ENCODE results near the gene DGKI.

Gene DGKI

GRCh38 chr7:137563981-137564380, 282.8 kb downstream of the DGKI start:
- H3K27me3 ChIP-seq (ENCODE audit: insufficient read depth, low read length) = no peaks in the 10 kb centered on the region
- no peaks in the 10 kb centered on the region for H3K4me1 ChIP-seq (ENCODE audit: insufficient read depth, low read length, severe bottlenecking)
- H2AFZ ChIP-seq (ENCODE audit: low read length) = no peak overlapping the region
- no peak overlapping the region for H3K4me2 ChIP-seq (ENCODE audit: low read length)
- H3K27ac ChIP-seq (ENCODE audit: low read depth, low read length, poor library complexity, severe bottlenecking) = no peak overlapping the region
- no peak overlapping the region for H3K9ac ChIP-seq (ENCODE audit: low read length)
- H3K36me3 ChIP-seq (ENCODE audit: insufficient read depth, low read length) = no peaks in the 10 kb centered on the region
- H4K20me1 ChIP-seq (ENCODE audit: insufficient read depth, low read length) = no peaks in the 10 kb centered on the region
- H3F3A ChIP-seq (ENCODE audit: insufficient read depth, low read length) = no peaks in the 10 kb centered on the region
- no peaks in the 10 kb centered on the region for H3K9me3 ChIP-seq (ENCODE audit: low read length)
- H3K9me2 ChIP-seq (ENCODE audit: low read depth, low read length) = no peaks in the 10 kb centered on the region
- H3K79me2 ChIP-seq (ENCODE audit: insufficient read depth, low read length) = no peaks in the 10 kb centered on the region
- TF ChIP-seq, protein P1, sequence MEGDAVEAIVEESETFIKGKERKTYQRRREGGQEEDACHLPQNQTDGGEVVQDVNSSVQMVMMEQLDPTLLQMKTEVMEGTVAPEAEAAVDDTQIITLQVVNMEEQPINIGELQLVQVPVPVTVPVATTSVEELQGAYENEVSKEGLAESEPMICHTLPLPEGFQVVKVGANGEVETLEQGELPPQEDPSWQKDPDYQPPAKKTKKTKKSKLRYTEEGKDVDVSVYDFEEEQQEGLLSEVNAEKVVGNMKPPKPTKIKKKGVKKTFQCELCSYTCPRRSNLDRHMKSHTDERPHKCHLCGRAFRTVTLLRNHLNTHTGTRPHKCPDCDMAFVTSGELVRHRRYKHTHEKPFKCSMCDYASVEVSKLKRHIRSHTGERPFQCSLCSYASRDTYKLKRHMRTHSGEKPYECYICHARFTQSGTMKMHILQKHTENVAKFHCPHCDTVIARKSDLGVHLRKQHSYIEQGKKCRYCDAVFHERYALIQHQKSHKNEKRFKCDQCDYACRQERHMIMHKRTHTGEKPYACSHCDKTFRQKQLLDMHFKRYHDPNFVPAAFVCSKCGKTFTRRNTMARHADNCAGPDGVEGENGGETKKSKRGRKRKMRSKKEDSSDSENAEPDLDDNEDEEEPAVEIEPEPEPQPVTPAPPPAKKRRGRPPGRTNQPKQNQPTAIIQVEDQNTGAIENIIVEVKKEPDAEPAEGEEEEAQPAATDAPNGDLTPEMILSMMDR (IDR thresholded peaks at IDR 0.05; ENCODE audit: low read length) = no peak
- TF ChIP-seq EZH2 (IDR thresholded peaks at IDR 0.05; ENCODE audit: borderline replicate concordance, low read length) = no peak
- H3K4me3 ChIP-seq (ENCODE audit: low read depth, low read length, poor library complexity, severe bottlenecking) = no peak overlapping the region

DNA sequence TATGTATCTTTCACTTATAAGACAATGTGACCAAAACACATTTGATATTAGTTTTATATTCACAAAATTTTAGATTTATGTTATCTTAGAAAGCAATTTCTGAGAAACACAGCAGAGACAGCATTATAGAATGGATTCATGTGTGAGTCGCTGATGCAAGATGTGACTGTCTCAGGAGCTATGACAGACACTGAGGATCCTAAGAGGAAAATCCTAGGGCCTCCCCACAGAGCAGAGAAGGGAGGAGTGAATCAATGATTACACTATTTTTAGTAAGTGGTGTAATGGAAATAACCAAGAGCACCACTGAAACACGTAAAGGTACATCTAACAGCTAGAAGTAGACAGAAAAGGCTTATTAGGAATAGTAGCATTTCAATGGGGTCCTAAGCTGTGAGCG, 299.3 kb downstream of the DGKI start:
- Histone ChIP-seq H3K36me3 (ENCODE audit: insufficient read depth, low read length) (no peaks in the 10 kb centered on the region), H3K9me3 (ENCODE audit: low read length) (no peaks in the 10 kb centered on the region), H3F3A (ENCODE audit: insufficient read depth, low read length) (no peaks in the 10 kb centered on the region), H3K4me3 (ENCODE audit: low read depth, low read length, poor library complexity, severe bottlenecking) (no peak overlapping the region), H3K4me2 (ENCODE audit: low read length) (no peak overlapping the region), H2AFZ (ENCODE audit: low read length) (no peak overlapping the region), H3K27ac (ENCODE audit: low read depth, low read length, poor library complexity, severe bottlenecking) (no peak overlapping the region), H3K9me2 (ENCODE audit: low read depth, low read length) (no peaks in the 10 kb centered on the region), H4K20me1 (ENCODE audit: insufficient read depth, low read length) (no peaks in the 10 kb centered on the region), H3K79me2 (ENCODE audit: insufficient read depth, low read length) (no peaks in the 10 kb centered on the region), H3K4me1 (ENCODE audit: insufficient read depth, low read length, severe bottlenecking) (no peaks in the 10 kb centered on the region), H3K9ac (ENCODE audit: low read length) (no peak overlapping the region), H3K27me3 (ENCODE audit: insufficient read depth, low read length) (no peaks in the 10 kb centered on the region)
- TF ChIP-seq, protein P1 (IDR thresholded peaks at IDR 0.05; ENCODE audit: low read length) = no peak
- no peak for TF ChIP-seq EZH2 (IDR thresholded peaks at IDR 0.05; ENCODE audit: borderline replicate concordance, low read length)

GRCh38 chr7:137546671-137547070, 300.1 kb downstream of the DGKI start:
- Histone ChIP-seq H3K36me3 (ENCODE audit: insufficient read depth, low read length) (no peaks in the 10 kb centered on the region), H3K9ac (ENCODE audit: low read length) (no peak overlapping the region), H3K9me3 (ENCODE audit: low read length) (no peaks in the 10 kb centered on the region), H4K20me1 (ENCODE audit: insufficient read depth, low read length) (no peaks in the 10 kb centered on the region), H3F3A (ENCODE audit: insufficient read depth, low read length) (no peaks in the 10 kb centered on the region), H2AFZ (ENCODE audit: low read length) (no peak overlapping the region), H3K4me1 (ENCODE audit: insufficient read depth, low read length, severe bottlenecking) (no peaks in the 10 kb centered on the region), H3K4me2 (ENCODE audit: low read length) (no peak overlapping the region), H3K27me3 (ENCODE audit: insufficient read depth, low read length) (no peaks in the 10 kb centered on the region), H3K4me3 (ENCODE audit: low read depth, low read length, poor library complexity, severe bottlenecking) (no peak overlapping the region), H3K27ac (ENCODE audit: low read depth, low read length, poor library complexity, severe bottlenecking) (no peak overlapping the region), H3K9me2 (ENCODE audit: low read depth, low read length) (no peaks in the 10 kb centered on the region), H3K79me2 (ENCODE audit: insufficient read depth, low read length) (no peaks in the 10 kb centered on the region)
- no peak for TF ChIP-seq EZH2 (IDR thresholded peaks at IDR 0.05; ENCODE audit: borderline replicate concordance, low read length)

DNA sequence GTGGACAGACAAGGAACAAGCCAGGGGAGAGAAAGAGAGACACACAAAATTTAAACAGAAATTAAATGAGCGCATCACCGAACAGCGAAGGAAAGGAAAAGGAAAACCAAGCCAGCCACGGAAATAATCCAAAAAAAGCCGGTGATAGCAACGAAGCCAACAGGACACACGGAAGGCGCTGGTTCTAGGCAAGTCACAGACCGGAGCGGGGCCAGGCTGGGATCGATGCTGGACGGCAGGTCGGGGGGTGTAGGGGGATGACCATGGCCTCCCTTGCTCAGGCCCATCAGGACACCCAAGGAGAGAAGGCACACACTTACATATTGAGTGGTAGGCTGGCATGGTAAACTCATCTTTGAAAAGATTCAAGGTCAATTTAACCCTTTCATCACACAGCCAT, 300.8 kb downstream of the DGKI start:
- H3K79me2 ChIP-seq (ENCODE audit: insufficient read depth, low read length) = no peaks in the 10 kb centered on the region
- H4K20me1 ChIP-seq (ENCODE audit: insufficient read depth, low read length) = no peaks in the 10 kb centered on the region
- TF ChIP-seq EZH2 (IDR thresholded peaks at IDR 0.05; ENCODE audit: borderline replicate concordance, low read length) = no peak
- TF ChIP-seq, protein P1 (IDR thresholded peaks at IDR 0.05; ENCODE audit: low read length) = no peak
- no peak overlapping the region for H2AFZ ChIP-seq (ENCODE audit: low read length)
- no peak overlapping the region for H3K4me3 ChIP-seq (ENCODE audit: low read depth, low read length, poor library complexity, severe bottlenecking)
- no peak overlapping the region for H3K4me2 ChIP-seq (ENCODE audit: low read length)
- H3K36me3 ChIP-seq (ENCODE audit: insufficient read depth, low read length) = no peaks in the 10 kb centered on the region
- H3F3A ChIP-seq (ENCODE audit: insufficient read depth, low read length) = no peaks in the 10 kb centered on the region
- H3K4me1 ChIP-seq (ENCODE audit: insufficient read depth, low read length, severe bottlenecking) = no peaks in the 10 kb centered on the region
- no peak overlapping the region for H3K9ac ChIP-seq (ENCODE audit: low read length)
- no peaks in the 10 kb centered on the region for H3K27me3 ChIP-seq (ENCODE audit: insufficient read depth, low read length)
- H3K9me2 ChIP-seq (ENCODE audit: low read depth, low read length) = no peaks in the 10 kb centered on the region
- H3K27ac ChIP-seq (ENCODE audit: low read depth, low read length, poor library complexity, severe bottlenecking) = no peak overlapping the region
- no peaks in the 10 kb centered on the region for H3K9me3 ChIP-seq (ENCODE audit: low read length)
